Brain microvascular endothelial cell (primary cell): ENCODE measurements around the gene POLE.

Experiments used
- DNase-seq: peaks from one replicate; pipeline ENCODE4 v3.0.0-alpha.2; 2020
- H3K27ac ChIP-seq: fragments of 250-450 bp; sonication (Bioruptor Pico); 2 replicates; pipeline ENCODE4 v1.5.1; 2020; ENCODE audit warnings: mild to moderate bottlenecking, moderate library complexity
- H3K27me3 ChIP-seq: fragments of 250-450 bp; sonication (Bioruptor Pico); replicated peaks from 2 replicates; pipeline ENCODE4 v1.5.1; 2020; ENCODE audit warnings: mild to moderate bottlenecking
- H3K36me3 ChIP-seq: fragments of 250-450 bp; sonication (Bioruptor Pico); replicated peaks from 2 replicates; pipeline ENCODE4 v1.5.1; 2020; ENCODE audit warnings: mild to moderate bottlenecking
- H3K4me3 ChIP-seq: 2 replicates; pipeline ENCODE4 v1.5.1; 2011; ENCODE audit warnings: low read depth, mild to moderate bottlenecking, control low read depth, low read length, moderate library complexity
- in situ Hi-C: cut with HindIII; loops from 2 replicates; pipeline ENCODE4 v1.10.0; 2017; ENCODE audit warnings: low sequenced_read_pairs, low pct_ligation_motif_present
- TF ChIP-seq, protein P1 (sequence below): IDR thresholded peaks from 2 replicates; pipeline ENCODE4 v1.5.1; 2011; ENCODE audit warnings: low read depth, mild to moderate bottlenecking, moderate library complexity, low read length, control low read depth, inconsistent platforms; ENCODE audit errors: missing control alignments

The POLE gene

GRCh38 chr12:132726386-132726785, 39.2 kb upstream of the POLE start:
- DNase-seq: no peak
- in situ Hi-C loops: no loop called here
- TF ChIP-seq, protein P1, sequence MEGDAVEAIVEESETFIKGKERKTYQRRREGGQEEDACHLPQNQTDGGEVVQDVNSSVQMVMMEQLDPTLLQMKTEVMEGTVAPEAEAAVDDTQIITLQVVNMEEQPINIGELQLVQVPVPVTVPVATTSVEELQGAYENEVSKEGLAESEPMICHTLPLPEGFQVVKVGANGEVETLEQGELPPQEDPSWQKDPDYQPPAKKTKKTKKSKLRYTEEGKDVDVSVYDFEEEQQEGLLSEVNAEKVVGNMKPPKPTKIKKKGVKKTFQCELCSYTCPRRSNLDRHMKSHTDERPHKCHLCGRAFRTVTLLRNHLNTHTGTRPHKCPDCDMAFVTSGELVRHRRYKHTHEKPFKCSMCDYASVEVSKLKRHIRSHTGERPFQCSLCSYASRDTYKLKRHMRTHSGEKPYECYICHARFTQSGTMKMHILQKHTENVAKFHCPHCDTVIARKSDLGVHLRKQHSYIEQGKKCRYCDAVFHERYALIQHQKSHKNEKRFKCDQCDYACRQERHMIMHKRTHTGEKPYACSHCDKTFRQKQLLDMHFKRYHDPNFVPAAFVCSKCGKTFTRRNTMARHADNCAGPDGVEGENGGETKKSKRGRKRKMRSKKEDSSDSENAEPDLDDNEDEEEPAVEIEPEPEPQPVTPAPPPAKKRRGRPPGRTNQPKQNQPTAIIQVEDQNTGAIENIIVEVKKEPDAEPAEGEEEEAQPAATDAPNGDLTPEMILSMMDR: no peak
- Histone ChIP-seq H3K27ac (no peak overlapping the region), H3K36me3 (peaks cover 78% of the 10 kb centered on the region), H3K27me3 (no peaks in the 10 kb centered on the region), H3K4me3 (no peak overlapping the region)

DNA sequence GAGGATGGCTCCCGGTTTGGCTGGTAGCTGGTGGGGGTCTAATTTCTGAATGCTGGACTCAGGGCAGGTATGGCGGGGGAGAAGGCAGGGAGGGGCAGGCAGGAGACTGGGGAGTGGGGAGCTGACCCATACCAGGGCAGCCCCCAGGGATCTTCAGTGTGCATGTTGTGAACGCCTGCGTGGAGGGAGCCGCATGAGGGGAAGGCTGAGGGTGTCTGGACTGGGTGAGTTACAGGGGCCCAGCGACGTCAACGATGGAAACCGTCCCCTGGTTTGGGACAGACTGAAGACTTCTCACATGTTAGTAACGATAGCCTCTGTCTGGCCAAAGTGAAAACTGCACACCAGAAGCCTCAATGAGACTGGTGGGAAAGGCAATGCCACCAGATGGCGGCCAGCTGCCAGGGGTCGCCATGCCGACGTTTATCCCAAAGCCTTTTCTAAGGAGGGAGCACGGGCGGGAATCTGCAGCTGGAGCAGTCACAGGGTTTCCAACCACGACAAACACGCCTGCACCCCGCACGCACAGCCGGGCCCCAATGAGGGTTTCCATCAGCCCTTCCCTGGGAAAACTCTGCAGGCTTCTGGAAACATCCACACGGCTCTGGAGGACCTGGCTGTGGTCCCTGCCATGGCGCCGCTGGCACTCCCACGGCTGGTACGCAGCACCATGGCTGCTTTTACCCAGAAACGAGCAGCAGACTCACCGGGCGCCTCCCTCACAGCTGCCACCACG, 37.5 kb upstream of the POLE start:
- no peak overlapping the region for H3K27ac ChIP-seq

DNA sequence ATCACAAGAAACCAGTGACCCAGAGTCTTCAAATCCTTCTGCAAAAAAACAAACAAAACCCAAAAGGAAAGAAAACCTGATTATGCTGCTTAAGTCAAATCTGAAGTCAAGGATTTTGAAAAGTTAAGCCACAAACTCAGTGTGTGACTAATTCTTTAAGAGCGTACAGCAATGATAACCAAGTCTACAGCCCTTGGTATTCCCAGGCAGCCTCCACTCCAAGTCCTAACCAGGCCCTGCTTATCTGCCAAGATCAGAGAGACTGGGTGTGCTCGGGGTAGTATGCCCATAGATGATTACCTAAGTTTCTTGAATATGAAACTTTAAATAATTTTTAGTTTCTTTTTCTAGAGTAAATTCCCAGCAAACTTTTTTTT, 36.6 kb upstream of the POLE start:
- TF ChIP-seq, protein P1: no peak
- DNase-seq: peak; percentile 28
- H3K27me3 ChIP-seq: no peaks in the 10 kb centered on the region
- H3K27ac ChIP-seq: peak overlapping the region; percentile 24
- no peak overlapping the region for H3K4me3 ChIP-seq
- in situ Hi-C loops: no loop called here
- peaks cover 79% of the 10 kb centered on the region for H3K36me3 ChIP-seq

More for the DNA sequence above, 37.5 kb upstream of the POLE start:
- TF ChIP-seq, protein P1: no peak
- in situ Hi-C loops: no loop called here
- Histone ChIP-seq H3K27me3 (no peaks in the 10 kb centered on the region), H3K36me3 (peaks cover 76% of the 10 kb centered on the region), H3K4me3 (no peak overlapping the region)
- DNase-seq: no peak

DNA sequence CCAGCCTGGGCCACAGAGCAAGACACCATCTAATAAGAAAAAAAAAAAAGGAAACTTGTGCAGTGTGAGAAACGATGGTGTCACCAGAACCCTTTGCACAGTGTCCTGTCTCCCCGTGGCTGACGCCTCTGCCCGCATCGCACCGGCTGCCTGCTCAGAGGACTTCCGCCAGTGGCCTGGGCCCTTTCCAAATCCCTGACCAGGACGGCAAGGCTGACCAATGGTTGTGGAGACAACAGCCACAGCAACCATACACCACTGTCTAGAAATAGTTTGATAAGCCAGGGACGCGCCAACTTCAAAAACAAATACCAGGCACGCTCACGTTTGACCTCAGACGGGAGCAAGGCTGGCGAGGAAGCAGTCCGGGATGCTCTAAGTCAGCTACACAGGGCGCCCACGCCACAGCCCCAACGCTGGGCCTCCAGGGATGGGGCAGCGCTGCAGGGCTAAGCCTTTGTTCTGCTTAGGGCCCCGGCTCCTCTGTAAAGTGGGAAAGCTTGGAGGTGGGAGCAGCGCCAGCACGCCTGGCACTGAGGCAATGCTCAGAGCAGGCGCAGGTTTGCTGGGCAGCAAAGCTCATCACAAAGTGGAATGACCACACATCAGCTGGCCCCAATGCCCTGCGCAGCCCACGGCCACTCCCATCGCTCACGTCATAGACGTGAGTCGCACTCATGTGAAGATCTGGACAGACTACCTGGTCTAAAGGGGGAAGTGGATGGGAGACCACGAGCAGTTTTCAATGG, 36.0 kb upstream of the POLE start:
- DNase-seq: peak; percentile 12
- TF ChIP-seq, protein P1: no peak
- Histone ChIP-seq H3K27ac (peak overlapping the region; percentile 24), H3K27me3 (no peaks in the 10 kb centered on the region), H3K36me3 (peaks cover 75% of the 10 kb centered on the region), H3K4me3 (no peak overlapping the region)
- in situ Hi-C loops: no loop called here

- TF ChIP-seq, protein P1: no peak
- no peak for DNase-seq
- Histone ChIP-seq H3K4me3 (no peak overlapping the region), H3K36me3 (peaks cover 64% of the 10 kb centered on the region), H3K27me3 (no peaks in the 10 kb centered on the region), H3K27ac (no peak overlapping the region)
- in situ Hi-C loops: no loop called here
Observed at GRCh38 chr12:132720606-132721345, 33.6 kb upstream of the POLE start.
